ENCODE data around the gene PID1. TPM values are rescaled to one million over a fixed set of nuclear protein-coding genes. Genes with fewer than 3 reads are reported as not detected.
A peak's percentile ranks its signal among the peaks of the same experiment; 100 is the strongest.

Gene PID1
- total RNA-seq, 1 experiment from 2014 or later: 2.9 TPM

- H3K4me1 ChIP-seq (ENCODE audit: control insufficient read depth, insufficient read depth, low read length): peaks cover 5% of the 10 kb centered on the region
- BruUV-seq (replicated peaks): no TSS peak
- H3K36me3 ChIP-seq (ENCODE audit: control insufficient read depth, insufficient read depth, low read length): no peaks in the 10 kb centered on the region
- no peaks in the 10 kb centered on the region for H3K9me3 ChIP-seq (ENCODE audit: control insufficient read depth, insufficient read depth, low read depth, low read length)
- ChIA-PET CTCF (interaction anchor here (0.7 to 1.0 kb wide), 3 partner anchors 12 to 157 kb away, joined by 8 to 10 read pairs (median 8); no protein-coding TSS in a partner anchor), POLR2A (no interaction called here)
- H3K27me3 ChIP-seq (ENCODE audit: control insufficient read depth, insufficient read depth, low read length): peaks cover 12% of the 10 kb centered on the region; the same call in 1 of the 2 replicates
- in situ Hi-C loops (cut with HindIII; ENCODE audit: low pct_unique_long_range_greater_than_20kb, low sequenced_read_pairs): no loop called here
- no peak overlapping the region for H3K27ac ChIP-seq (ENCODE audit: low read length)
- ATAC-seq (no peak), DNase-seq (ENCODE audit: low read depth, low spot score) (no peak)
- H3K4me3 ChIP-seq (ENCODE audit: low read depth in 2 of 2, low read length in 2 of 2): no peak overlapping the region; a peak in 1 of 4 replicates
- intact Hi-C loops (cut with micrococcal nuclease; ENCODE audit: unreplicated experiment): loop anchor here (5.0 to 10.0 kb wide), 2 partner anchors 578 to 1375 kb away; no protein-coding TSS in a partner anchor
- no peak for TF ChIP-seq SIN3A (IDR thresholded peaks at IDR 0.05; ENCODE audit: borderline replicate concordance, insufficient read depth, low read depth, low read length)
- no peak for TF ChIP-seq TCF7L2 (IDR thresholded peaks at IDR 0.05; ENCODE audit: low read depth, low read length)
- no peak for TF ChIP-seq REST (IDR thresholded peaks at IDR 0.05; ENCODE audit: insufficient read depth in 1 of 2, low read depth in 2 of 2, low read length in 1 of 2)
- TF ChIP-seq CTCF (IDR thresholded peaks at IDR 0.05): no peak
- no peak for TF ChIP-seq POLR2AphosphoS5 (IDR thresholded peaks at IDR 0.05; ENCODE audit: low read depth, low read length)
These were observed 1.1 kb downstream of the PID1 start for GRCh38 chr2:229269941-229270340.

- no peaks in the 10 kb centered on the region for H3K9me3 ChIP-seq (ENCODE audit: control insufficient read depth, insufficient read depth, low read depth, low read length)
- no peak overlapping the region for H3K27ac ChIP-seq (ENCODE audit: low read length)
- ATAC-seq: no peak
- intact Hi-C loops (cut with micrococcal nuclease; ENCODE audit: unreplicated experiment): no loop called here
- no peak for DNase-seq (ENCODE audit: low read depth, low spot score)
- TF ChIP-seq SIN3A (IDR thresholded peaks at IDR 0.05; ENCODE audit: borderline replicate concordance, insufficient read depth, low read depth, low read length) (no peak), TCF7L2 (IDR thresholded peaks at IDR 0.05; ENCODE audit: low read depth, low read length) (no peak), POLR2AphosphoS5 (IDR thresholded peaks at IDR 0.05; ENCODE audit: low read depth, low read length) (no peak), REST (IDR thresholded peaks at IDR 0.05; ENCODE audit: insufficient read depth in 1 of 2, low read depth in 2 of 2, low read length in 1 of 2) (no peak), CTCF (IDR thresholded peaks at IDR 0.05) (0 out of 2 replicates have a peak, but pooled peaks have one; percentile 2)
- in situ Hi-C loops (cut with HindIII; ENCODE audit: low pct_unique_long_range_greater_than_20kb, low sequenced_read_pairs): no loop called here
- peaks cover 12% of the 10 kb centered on the region; the same call in 1 of the 2 replicates for H3K27me3 ChIP-seq (ENCODE audit: control insufficient read depth, insufficient read depth, low read length)
- ChIA-PET POLR2A (no interaction called here), CTCF (no interaction called here)
- BruUV-seq (replicated peaks): no TSS peak
- no peak overlapping the region for H3K4me3 ChIP-seq (ENCODE audit: low read depth in 2 of 2, low read length in 2 of 2)
- peaks cover 5% of the 10 kb centered on the region for H3K4me1 ChIP-seq (ENCODE audit: control insufficient read depth, insufficient read depth, low read length)
- H3K36me3 ChIP-seq (ENCODE audit: control insufficient read depth, insufficient read depth, low read length): no peaks in the 10 kb centered on the region
These were observed 1.9 kb downstream of the PID1 start for GRCh38 chr2:229269146-229269545.

Measured in Panc1 (cell line).